HG02943 (cell line): Measurements from ENCODE around the gene FAF1.

Source experiments
- ATAC-seq: cut with Tn5 transposase; IDR thresholded peaks from one replicate; pipeline ENCODE4 v1.9.1; 2021; ENCODE audit warnings: mild to moderate bottlenecking, low read depth, moderate library complexity; ENCODE audit not compliant: unreplicated experiment

FAF1 gene

GRCh38 chr1:50471967-50472366 is 488.1 kb downstream of the FAF1 start:
- ATAC-seq: no peak

GRCh38 chr1:50462964-50463363 is 497.1 kb downstream of the FAF1 start:
- no peak for ATAC-seq

DNA sequence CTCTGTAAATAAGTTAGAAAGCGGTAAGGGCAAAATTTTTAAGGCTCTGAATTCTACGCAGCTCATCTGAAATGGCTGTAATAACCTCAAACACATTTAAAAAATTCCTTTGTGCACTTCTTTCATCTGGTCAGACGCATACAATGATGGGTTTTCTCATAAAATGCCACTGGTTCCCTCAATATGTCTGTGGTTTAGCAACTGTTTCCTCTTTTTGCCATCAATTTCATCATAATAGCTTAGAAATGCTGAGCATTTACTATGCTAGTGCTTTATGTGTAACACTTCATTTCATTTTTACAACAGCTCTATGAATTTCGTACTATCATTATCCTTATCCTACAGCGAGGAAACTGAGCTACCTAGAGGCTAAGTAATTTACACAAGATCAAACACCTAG is 501.6 kb downstream of the FAF1 start:
- no peak for ATAC-seq

GRCh38 chr1:50454911-50455310 is 505.2 kb downstream of the FAF1 start:
- no peak for ATAC-seq

DNA sequence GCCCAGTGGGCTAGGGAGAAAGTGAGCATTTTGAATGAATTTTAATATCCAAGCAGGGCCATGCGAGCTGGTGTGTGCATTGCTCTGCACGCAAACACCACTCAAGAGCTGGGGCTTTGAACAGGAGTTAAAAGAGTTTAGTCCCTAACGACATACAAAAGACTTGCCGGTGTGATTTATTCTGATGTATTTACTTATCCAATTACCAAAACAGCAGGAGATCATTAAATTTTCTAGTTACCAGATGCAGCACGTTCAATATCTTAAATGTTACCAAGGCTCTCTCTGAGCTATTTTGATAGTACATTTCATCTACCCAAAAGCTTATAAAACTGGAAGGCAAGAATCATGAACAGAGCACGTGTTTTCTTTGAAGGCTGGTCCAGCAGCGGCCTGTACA is 506.8 kb downstream of the FAF1 start:
- no peak for ATAC-seq

GRCh38 chr1:50452700-50453099 is 507.4 kb downstream of the FAF1 start:
- no peak for ATAC-seq

- no peak for ATAC-seq
Measured at GRCh38 chr1:50450861-50451653, 509.0 kb downstream of the FAF1 start.

DNA sequence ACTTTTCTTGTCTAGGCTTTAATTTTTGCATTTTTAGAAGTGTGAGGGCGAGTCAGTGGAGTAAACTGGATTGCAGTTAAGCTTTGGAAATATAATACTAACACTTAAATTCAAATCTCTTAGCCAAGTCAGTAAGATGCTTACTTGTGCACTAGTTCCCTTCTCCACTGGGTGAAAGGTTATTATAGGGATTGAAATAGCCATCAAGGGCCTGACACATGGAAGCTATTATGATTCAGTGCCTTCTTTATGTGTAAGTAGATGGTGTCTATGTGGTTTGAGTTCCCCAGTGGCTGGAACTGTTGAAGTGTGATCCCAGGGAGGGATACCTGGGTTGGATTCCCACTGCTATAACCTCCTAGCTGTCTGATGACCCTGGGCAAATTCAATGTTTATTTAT is 512.1 kb downstream of the FAF1 start:
- ATAC-seq: no peak

GRCh38 chr1:50441183-50441582 is 518.9 kb downstream of the FAF1 start:
- ATAC-seq: no peak

- no peak for ATAC-seq
Measured at GRCh38 chr1:50438945-50439344, 521.1 kb downstream of the FAF1 start.

- no peak for ATAC-seq
Measured at GRCh38 chr1:50436489-50436888, 523.6 kb downstream of the FAF1 start.

DNA sequence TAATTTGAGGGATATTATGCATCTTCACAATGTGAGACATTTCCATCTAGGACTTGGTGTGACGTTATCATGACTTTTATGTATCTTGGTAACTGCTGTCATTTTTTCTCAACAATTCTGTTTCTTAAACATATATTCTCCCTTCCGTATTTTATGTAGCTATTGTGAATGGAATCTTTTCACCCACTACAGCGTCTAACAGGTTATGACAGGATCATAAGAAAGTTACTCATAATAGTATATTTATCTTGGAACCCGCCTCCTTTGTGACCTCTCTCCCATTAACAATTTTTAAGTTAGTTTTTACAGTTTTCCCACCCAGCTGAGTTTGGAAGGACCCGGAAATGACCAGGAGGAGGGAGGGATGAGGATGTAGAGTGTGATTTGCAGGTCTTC is 530.1 kb downstream of the FAF1 start:
- ATAC-seq: no peak

- ATAC-seq: no peak
Measured at GRCh38 chr1:50427818-50428779, 532.0 kb downstream of the FAF1 start.

DNA sequence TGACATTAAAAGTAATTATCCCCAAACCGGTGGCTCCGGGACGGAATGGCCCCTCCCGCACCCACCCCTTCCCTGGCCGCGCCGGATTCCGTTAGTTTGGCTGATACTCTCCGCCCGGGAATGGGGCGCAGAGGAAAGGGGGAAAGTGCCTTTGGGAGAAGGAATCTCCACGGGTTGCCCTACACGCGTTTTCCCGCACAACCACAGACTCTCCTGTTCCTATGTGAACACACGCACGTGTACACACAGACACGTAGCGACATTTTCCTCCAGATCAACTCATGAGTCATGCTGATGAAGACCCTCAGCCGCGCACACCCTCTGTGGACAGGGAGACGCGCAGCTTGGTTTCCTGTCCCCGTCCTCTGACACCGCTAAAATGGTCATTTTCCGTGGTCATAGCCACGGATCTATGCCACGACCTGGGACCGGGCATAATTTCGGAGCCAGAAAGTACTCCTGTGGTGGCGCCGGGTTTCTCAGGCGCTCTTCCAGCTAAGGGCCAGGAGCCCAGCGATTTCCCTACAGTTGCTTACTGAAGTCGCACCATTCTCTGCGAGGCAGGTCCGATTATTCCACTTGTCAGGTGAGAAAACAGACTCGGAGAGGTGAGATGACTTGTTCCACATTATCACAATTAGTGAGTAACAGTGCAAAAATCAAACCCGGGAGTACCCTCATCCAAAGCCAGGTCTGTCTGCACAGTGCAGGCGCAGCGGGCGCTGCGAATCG is 532.8 kb downstream of the FAF1 start:
- no peak for ATAC-seq

DNA sequence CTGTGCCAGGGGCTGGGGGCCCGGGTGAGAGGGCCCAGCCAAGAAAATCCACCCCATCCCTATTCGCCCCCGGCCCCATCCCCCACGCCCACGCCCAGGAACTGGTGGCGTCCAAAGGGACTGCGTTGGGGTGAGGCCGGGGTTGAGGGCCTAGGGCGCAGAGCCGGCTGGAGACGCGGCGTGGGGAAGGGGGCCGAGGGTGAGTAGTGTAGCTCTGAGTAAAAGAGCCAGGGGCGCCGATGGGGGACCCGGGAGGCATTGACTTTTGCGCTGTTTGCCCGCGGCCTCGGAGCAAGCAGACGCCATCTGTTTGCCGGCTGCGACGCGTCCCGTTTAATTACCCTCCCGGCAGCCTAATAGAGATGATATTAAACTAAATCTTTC is 533.4 kb downstream of the FAF1 start:
- ATAC-seq: no peak

DNA sequence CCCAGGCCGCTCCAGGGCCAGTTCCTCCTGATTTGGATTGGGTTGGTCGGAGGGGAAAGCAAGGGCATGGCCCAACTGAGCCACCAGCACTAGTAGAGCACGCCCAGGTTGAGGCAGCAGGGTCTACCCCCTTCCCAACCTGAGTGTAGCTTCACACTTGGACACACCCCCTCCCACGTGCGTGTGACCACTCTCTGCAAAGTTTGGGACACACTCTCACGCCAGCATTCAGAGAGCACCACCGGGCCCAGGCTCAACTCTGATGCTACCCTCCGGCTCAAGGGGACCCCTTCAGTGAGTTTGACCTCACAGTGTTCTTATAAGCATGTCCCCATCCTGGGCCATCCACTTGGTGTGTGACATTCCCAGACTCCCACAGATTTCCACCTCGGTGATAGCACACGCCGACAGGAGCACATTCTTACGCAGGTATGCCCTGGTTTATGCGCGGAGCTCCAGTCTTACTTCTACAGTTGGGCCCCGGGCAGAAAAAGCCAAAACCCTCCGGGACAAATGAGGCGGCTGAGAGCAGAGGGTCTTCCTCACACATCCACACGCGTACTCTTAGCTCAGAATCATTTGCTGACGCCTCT is 533.9 kb downstream of the FAF1 start:
- ATAC-seq: no peak

DNA sequence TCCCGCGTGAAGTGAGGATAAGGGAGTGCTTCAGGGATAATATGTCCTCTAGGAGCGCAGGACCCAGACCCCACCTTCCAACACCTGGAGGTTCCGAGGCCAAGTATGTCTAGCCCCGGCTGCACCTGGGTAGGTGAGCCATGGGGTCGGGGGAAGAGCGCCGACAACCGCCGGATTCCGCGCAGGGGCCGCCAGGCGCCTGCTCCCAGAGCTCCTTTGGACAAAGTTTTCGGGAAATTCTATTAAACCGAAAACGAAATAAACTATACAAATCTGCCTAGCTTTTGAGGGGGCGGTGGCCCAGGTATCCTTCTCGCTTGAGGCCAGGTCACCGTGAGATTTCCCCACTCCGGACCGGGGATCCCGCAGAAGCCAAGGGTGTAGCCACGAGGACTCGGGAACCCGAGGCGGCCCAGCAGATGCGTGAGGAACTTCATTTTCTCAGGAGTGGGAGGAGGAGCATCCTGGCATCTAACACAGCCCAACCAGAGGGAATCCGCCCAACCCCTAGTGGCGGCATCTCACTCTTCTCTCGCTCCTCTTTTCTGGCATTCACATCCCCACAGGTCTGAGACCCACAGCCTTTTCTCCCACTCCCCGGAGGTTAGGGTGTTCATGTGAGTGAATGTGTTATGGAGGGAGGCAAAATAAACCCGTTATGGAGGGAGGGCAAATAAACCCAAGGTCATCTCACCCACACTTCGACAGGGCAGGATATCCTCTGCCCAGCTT is 534.5 kb downstream of the FAF1 start:
- ATAC-seq: no peak

GRCh38 chr1:50424884-50425375 is 535.1 kb downstream of the FAF1 start:
- ATAC-seq: no peak

GRCh38 chr1:50424045-50424883 is 535.8 kb downstream of the FAF1 start:
- no peak for ATAC-seq
